Activated CD8-positive, alpha-beta T cell treated with anti-CD3 and anti-CD28 coated beads, Interleukin-2, amount 10 ng/mL, durations not matched to agents 7 days and 5 days (primary cell): ENCODE results near the gene DAB2. TPM values are rescaled to one million over a fixed set of nuclear protein-coding genes. Genes with fewer than 3 reads are reported as not detected.

Experiments
- ATAC-seq: fragments of 150-1000 bp; cut with Tn5 transposase; one replicate; pipeline ENCODE4 v1.10.0; 2021; ENCODE audit warnings: moderate library complexity
- CTCF ChIA-PET: fragments of 350-600 bp; sonication (Branson Sonifier 250); formaldehyde crosslinking; loops from one replicate; lab custom pipeline; 2021; ENCODE audit warnings: antibody characterized with exemption; lab: Charles Lee
- POLR2A ChIA-PET: fragments of 350-600 bp; sonication (Branson Sonifier 250); formaldehyde crosslinking; loops from one replicate; lab custom pipeline; 2021; ENCODE audit warnings: antibody characterized with exemption; lab: Charles Lee
- DNase-seq: peaks from one replicate; pipeline ENCODE4 v3.0.0-alpha.2; 2020
- H3K27ac Mint-ChIP-seq: one replicate; pipeline ENCODE4 v1.8.0; 2021; ENCODE audit warnings: mild to moderate bottlenecking, mixed read lengths
- H3K27me3 Mint-ChIP-seq: one replicate; pipeline ENCODE4 v1.8.0; 2021; ENCODE audit warnings: low read depth, mixed read lengths
- H3K36me3 Mint-ChIP-seq: one replicate; pipeline ENCODE4 v1.8.0; 2021; ENCODE audit warnings: low read depth, mixed read lengths
- H3K4me1 Mint-ChIP-seq: one replicate; pipeline ENCODE4 v1.8.0; 2021; ENCODE audit warnings: low read depth, mixed read lengths
- H3K4me3 Mint-ChIP-seq: one replicate; pipeline ENCODE4 v1.8.0; 2021; ENCODE audit warnings: mild to moderate bottlenecking, mixed read lengths
- H3K9me3 Mint-ChIP-seq: one replicate; pipeline ENCODE4 v1.8.0; 2022; ENCODE audit warnings: mixed read lengths; ENCODE audit not compliant: insufficient read depth
- total RNA-seq, 2 experiments: library from RNA; stranded (reverse); gene quantifications; one replicate each; pipeline ENCODE4 v1.2.3, GENCODE V29; 2021

DAB2 gene
- total RNA-seq, 2 experiments from 2014 or later: not detected

GRCh38 chr5:39371367-39371635 is 53.5 kb downstream of the DAB2 start:
- no peaks in the 10 kb centered on the region for H3K9me3 Mint-ChIP-seq
- CTCF ChIA-PET: interaction anchor here (1.3 to 2.4 kb wide), 4 partner anchors 54 to 176 kb away, joined by 3 to 8 read pairs (median 4); partner anchors contain the start of gene DAB2
- H3K27ac Mint-ChIP-seq: no peak overlapping the region
- no peaks in the 10 kb centered on the region for H3K36me3 Mint-ChIP-seq
- H3K4me1 Mint-ChIP-seq: no peaks in the 10 kb centered on the region
- ATAC-seq: no peak
- DNase-seq: no peak
- H3K4me3 Mint-ChIP-seq: no peak overlapping the region
- POLR2A ChIA-PET: no interaction called here
- peaks cover 9% of the 10 kb centered on the region for H3K27me3 Mint-ChIP-seq

DNA sequence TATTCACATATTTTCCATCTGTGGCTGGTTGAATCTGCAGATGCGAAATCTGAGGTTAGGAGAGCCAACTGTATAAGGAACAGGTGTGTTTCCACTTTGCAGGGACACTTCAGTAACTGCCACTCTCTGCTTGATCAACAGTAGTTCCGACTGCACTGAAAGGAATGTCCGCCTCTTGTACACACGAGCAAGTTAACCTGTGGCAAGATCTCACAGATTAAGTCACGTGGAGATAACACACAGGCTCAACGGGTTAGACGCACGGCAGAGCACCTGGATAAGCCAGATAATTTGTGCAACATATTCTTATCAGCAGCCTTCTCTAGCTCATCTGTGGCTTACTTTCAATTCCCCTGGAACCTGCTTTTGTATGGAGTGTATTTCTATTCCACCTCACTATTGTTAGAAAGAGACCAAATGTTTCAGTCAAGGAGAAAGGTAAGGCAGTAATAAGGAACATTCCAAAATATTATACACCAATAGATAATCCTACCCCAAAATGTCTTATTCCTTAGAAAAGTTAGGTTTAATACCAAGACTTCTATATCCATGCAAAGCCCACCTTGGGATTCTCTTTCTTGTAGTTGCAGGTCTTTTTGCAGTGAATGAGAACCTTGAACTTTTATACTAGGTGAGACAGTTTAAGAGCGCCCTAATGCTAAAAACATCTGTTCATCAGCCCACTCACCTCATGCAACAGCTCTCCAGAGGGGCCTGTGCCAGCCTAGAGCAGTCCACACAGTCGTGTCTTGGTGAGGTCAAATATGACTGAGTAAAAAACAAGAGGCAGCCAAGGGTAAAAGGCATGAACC is 54.0 kb downstream of the DAB2 start:
- ATAC-seq: no peak
- no peaks in the 10 kb centered on the region for H3K9me3 Mint-ChIP-seq
- no peak for DNase-seq
- H3K36me3 Mint-ChIP-seq: no peaks in the 10 kb centered on the region
- CTCF ChIA-PET: interaction anchor here (1.3 to 2.4 kb wide), 4 partner anchors 54 to 177 kb away, joined by 3 to 8 read pairs (median 4); partner anchors contain the start of gene DAB2
- no peak overlapping the region for H3K27ac Mint-ChIP-seq
- no peak overlapping the region for H3K4me3 Mint-ChIP-seq
- POLR2A ChIA-PET: no interaction called here
- H3K27me3 Mint-ChIP-seq: peaks cover 6% of the 10 kb centered on the region
- no peaks in the 10 kb centered on the region for H3K4me1 Mint-ChIP-seq

- CTCF ChIA-PET: interaction anchor here (1.2 kb wide), 1 partner anchor 13 kb away, joined by 4 read pairs; no protein-coding TSS in a partner anchor
- Mint-ChIP-seq H3K27me3 (peaks cover 6% of the 10 kb centered on the region), H3K27ac (no peak overlapping the region), H3K4me3 (no peak overlapping the region), H3K36me3 (no peaks in the 10 kb centered on the region), H3K4me1 (no peaks in the 10 kb centered on the region), H3K9me3 (no peaks in the 10 kb centered on the region)
- no peak for ATAC-seq
- POLR2A ChIA-PET: no interaction called here
- no peak for DNase-seq
Observed at GRCh38 chr5:39369123-39369815, 55.5 kb downstream of the DAB2 start.

GRCh38 chr5:39368116-39368515 is 56.7 kb downstream of the DAB2 start:
- DNase-seq (no peak), ATAC-seq (no peak)
- H3K36me3 Mint-ChIP-seq: no peaks in the 10 kb centered on the region
- peaks cover 6% of the 10 kb centered on the region for H3K27me3 Mint-ChIP-seq
- no peaks in the 10 kb centered on the region for H3K4me1 Mint-ChIP-seq
- H3K9me3 Mint-ChIP-seq: no peaks in the 10 kb centered on the region
- no peak overlapping the region for H3K27ac Mint-ChIP-seq
- H3K4me3 Mint-ChIP-seq: no peak overlapping the region
- ChIA-PET CTCF (interaction anchor here (1.5 kb wide), 1 partner anchor 8 kb away, joined by 8 read pairs; no protein-coding TSS in a partner anchor), POLR2A (no interaction called here)

DNA sequence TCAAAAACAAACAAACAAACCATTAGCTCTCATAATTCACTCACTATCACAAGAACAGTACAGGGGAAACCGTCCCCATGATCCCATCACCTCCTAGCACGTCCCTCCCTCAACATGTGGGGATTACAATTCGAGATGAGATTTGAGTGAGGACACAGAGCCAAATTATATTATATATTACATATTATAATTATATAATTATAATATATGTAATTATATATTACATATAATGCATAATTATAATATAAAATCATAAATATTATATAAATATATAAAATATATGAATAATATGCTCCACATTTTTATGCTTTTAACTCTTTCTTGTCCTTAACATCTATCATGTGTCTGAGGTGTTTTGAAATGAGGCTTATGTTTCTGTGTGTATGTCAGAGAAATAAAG is 57.1 kb downstream of the DAB2 start:
- DNase-seq: no peak
- Mint-ChIP-seq H3K4me3 (no peak overlapping the region), H3K9me3 (no peaks in the 10 kb centered on the region), H3K27ac (no peak overlapping the region), H3K4me1 (no peaks in the 10 kb centered on the region), H3K27me3 (peaks cover 4% of the 10 kb centered on the region), H3K36me3 (no peaks in the 10 kb centered on the region)
- POLR2A ChIA-PET: no interaction called here
- no peak for ATAC-seq
- CTCF ChIA-PET: interaction anchor here (1.5 kb wide), 1 partner anchor 8 kb away, joined by 8 read pairs; no protein-coding TSS in a partner anchor

GRCh38 chr5:39364367-39364766 is 60.4 kb downstream of the DAB2 start, which contains the start of gene C9:
Gene C9, minus strand, starts transcription at chr5:39364495. Its CDS starts 31 bp downstream, at chr5:39364464.
- Mint-ChIP-seq H3K9me3 (no peaks in the 10 kb centered on the region), H3K4me1 (no peaks in the 10 kb centered on the region), H3K36me3 (no peaks in the 10 kb centered on the region), H3K27ac (no peak within 1 kb of the TSS), H3K27me3 (no peaks in the 10 kb centered on the region), H3K4me3 (no peak within 1 kb of the TSS)
- CTCF ChIA-PET: interaction anchor here (2.8 kb wide), 1 partner anchor 12 kb away, joined by 15 read pairs; no protein-coding TSS in a partner anchor
- no peak for DNase-seq
- POLR2A ChIA-PET: no interaction called here
- ATAC-seq: no peak

DNA sequence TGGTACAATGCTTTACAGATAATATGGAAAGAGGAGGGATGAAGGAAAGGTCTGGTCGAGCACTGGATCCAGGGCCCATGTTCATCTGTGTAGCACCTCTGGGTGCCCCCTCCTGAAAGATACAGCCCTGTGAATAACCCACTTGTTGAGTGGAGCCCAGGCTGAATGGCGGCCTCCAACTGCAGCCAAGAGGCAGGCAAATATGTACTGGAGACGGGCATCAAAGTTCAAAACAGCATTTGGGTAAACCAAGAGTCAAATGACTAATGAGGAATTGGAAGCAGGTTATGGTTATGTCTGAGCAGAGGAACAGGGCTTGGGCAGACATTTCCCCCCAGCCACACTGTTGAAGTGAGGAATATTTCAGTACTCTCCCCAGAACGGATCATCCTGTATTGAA is 61.6 kb downstream of the DAB2 start:
- H3K9me3 Mint-ChIP-seq: no peaks in the 10 kb centered on the region
- POLR2A ChIA-PET: no interaction called here

GRCh38 chr5:39362646-39363045 is 62.1 kb downstream of the DAB2 start:
- ATAC-seq (no peak), DNase-seq (no peak)
- no peak overlapping the region for H3K4me3 Mint-ChIP-seq
- no peaks in the 10 kb centered on the region for H3K27me3 Mint-ChIP-seq
- no peaks in the 10 kb centered on the region for H3K9me3 Mint-ChIP-seq
- no peak overlapping the region for H3K27ac Mint-ChIP-seq
- H3K4me1 Mint-ChIP-seq: no peaks in the 10 kb centered on the region
- H3K36me3 Mint-ChIP-seq: no peaks in the 10 kb centered on the region
- ChIA-PET CTCF (interaction anchor here (2.8 kb wide), 1 partner anchor 14 kb away, joined by 15 read pairs; no protein-coding TSS in a partner anchor), POLR2A (no interaction called here)

More for the DNA sequence above, 61.6 kb downstream of the DAB2 start:
- Mint-ChIP-seq H3K27me3 (no peaks in the 10 kb centered on the region), H3K4me3 (no peak overlapping the region), H3K4me1 (no peaks in the 10 kb centered on the region), H3K36me3 (no peaks in the 10 kb centered on the region), H3K27ac (no peak overlapping the region)
- ATAC-seq: no peak
- no peak for DNase-seq
- CTCF ChIA-PET: interaction anchor here (2.8 kb wide), 1 partner anchor 13 kb away, joined by 15 read pairs; no protein-coding TSS in a partner anchor

DNA sequence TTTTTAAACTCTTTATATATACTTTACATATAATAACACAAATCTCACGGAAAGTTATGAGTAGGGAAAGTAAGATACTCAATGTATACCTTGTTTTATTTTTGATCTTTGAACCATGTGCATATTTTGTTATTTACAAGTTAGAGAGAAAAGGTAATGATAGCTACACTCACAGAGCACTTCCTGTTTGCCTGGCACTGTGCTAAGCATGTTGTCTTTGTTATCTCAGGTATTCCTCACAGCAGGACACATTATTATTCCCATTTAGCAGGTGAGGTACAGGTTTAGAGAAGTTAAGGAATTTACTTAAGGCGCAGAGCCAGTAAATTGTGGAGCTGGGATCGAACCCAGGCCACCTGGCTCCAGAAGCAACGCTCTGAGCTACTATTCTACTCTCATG is 63.5 kb downstream of the DAB2 start:
- no peak for ATAC-seq
- Mint-ChIP-seq H3K27me3 (no peaks in the 10 kb centered on the region), H3K27ac (no peak overlapping the region), H3K4me1 (no peaks in the 10 kb centered on the region), H3K4me3 (no peak overlapping the region), H3K36me3 (no peaks in the 10 kb centered on the region), H3K9me3 (no peaks in the 10 kb centered on the region)
- CTCF ChIA-PET: interaction anchor here (0.8 kb wide), 1 partner anchor 15 kb away, joined by 3 read pairs; no protein-coding TSS in a partner anchor
- POLR2A ChIA-PET: no interaction called here
- DNase-seq: no peak

DNA sequence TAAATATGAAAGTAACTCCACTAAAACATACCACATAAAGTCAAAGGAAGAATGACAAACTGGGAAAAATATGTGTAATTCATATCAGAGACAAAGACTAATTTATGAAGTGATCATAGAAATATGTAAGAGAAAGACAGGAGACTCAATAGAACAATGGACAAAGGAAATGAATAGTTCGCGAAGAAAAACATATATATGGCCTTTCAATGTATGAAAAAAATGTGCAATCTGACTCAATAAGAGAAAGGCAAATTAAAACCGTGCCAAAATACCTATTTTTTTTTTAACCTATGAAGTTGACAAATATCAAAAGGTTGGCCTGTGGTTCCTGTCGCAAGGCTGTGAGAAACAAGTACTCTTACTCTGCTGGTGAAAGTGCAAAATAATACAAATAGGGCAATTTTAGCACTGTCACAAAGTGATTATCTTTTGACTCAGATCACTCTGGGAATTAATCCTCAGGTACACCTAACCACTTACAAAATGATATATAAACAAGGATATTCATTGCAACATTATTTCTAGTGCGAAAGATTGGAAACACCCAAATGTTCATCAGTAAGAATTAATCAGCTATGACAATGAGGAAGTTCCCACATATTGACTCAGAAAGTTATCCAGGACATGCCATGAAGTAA is 64.2 kb downstream of the DAB2 start:
- Mint-ChIP-seq H3K27ac (no peak overlapping the region), H3K9me3 (no peaks in the 10 kb centered on the region), H3K27me3 (no peaks in the 10 kb centered on the region), H3K36me3 (no peaks in the 10 kb centered on the region), H3K4me3 (no peak overlapping the region), H3K4me1 (no peaks in the 10 kb centered on the region)
- ATAC-seq (no peak), DNase-seq (no peak)
- CTCF ChIA-PET: no interaction called here
- POLR2A ChIA-PET: no interaction called here

- DNase-seq (no peak), ATAC-seq (no peak)
- Mint-ChIP-seq H3K27me3 (no peaks in the 10 kb centered on the region), H3K4me1 (no peaks in the 10 kb centered on the region), H3K9me3 (peaks cover 5% of the 10 kb centered on the region), H3K36me3 (no peaks in the 10 kb centered on the region), H3K4me3 (no peak overlapping the region), H3K27ac (no peak overlapping the region)
- ChIA-PET POLR2A (no interaction called here), CTCF (interaction anchor here (0.8 to 1.0 kb wide), 2 partner anchors 13 to 16 kb away, joined by 3 to 4 read pairs; no protein-coding TSS in a partner anchor)
Observed at GRCh38 chr5:39356263-39356662, 68.5 kb downstream of the DAB2 start.
